Keratinocyte (primary cell): ENCODE measurements around the gene RPL18A. TPM values are rescaled to one million over a fixed set of nuclear protein-coding genes. Genes with fewer than 3 reads are reported as not detected.

ENCODE experiments used
- DNase-seq: peaks from one replicate; pipeline ENCODE4 v3.0.0-alpha.2; 2011; ENCODE audit warnings: low read depth, missing footprints, low spot score
- FAIRE-seq: peaks from 2 replicates; lab custom pipeline; 2011; peaks lifted over from hg19 to GRCh38; lab: Jason Lieb, UNC
- H2AFZ ChIP-seq: 2 replicates; pipeline ENCODE4 v1.6.0; 2012; ENCODE audit warnings: low read length, control low read depth, inconsistent platforms; ENCODE audit not compliant: control insufficient read depth
- H3K27ac ChIP-seq: 2 replicates; pipeline ENCODE4 v1.5.1; 2011; ENCODE audit warnings: low read length; ENCODE audit not compliant: control insufficient read depth, insufficient read depth
- H3K27me3 ChIP-seq: 3 replicates; pipeline ENCODE4 v1.6.0; 2011; ENCODE audit warnings: low read length; ENCODE audit not compliant: control insufficient read depth, insufficient read depth; ENCODE audit errors: extremely low read depth
- H3K36me3 ChIP-seq, 2 experiments: 2 replicates in 1 of 2; 3 replicates in 1 of 2; pipeline ENCODE4 v1.5.1; 2011; ENCODE audit warnings: low read length in 2 of 2, mild to moderate bottlenecking in 1 of 2; ENCODE audit not compliant: control insufficient read depth in 2 of 2, insufficient read depth in 2 of 2; ENCODE audit errors: extremely low read depth in 1 of 2
- H3K4me1 ChIP-seq: 3 replicates; pipeline ENCODE4 v1.5.1; 2011; ENCODE audit warnings: low read length; ENCODE audit not compliant: control insufficient read depth, insufficient read depth; ENCODE audit errors: extremely low read depth
- H3K4me2 ChIP-seq: 3 replicates; pipeline ENCODE4 v1.6.0; 2011; ENCODE audit warnings: low read depth, low read length; ENCODE audit not compliant: control insufficient read depth, insufficient read depth; ENCODE audit errors: extremely low read depth
- H3K4me3 ChIP-seq, 3 experiments: fragments of 200-600 bp in 1 of 3; sonication (generic) in 1 of 3; 2 replicates in 2 of 3; 3 replicates in 1 of 3; pipeline ENCODE4 v1.5.1; 2011 to 2016; ENCODE audit warnings: low read length in 3 of 3, mild to moderate bottlenecking in 3 of 3, control low read depth in 2 of 3, inconsistent platforms in 1 of 3, low read depth in 1 of 3, mixed read lengths in 1 of 3, mixed run types in 1 of 3, moderate library complexity in 1 of 3; ENCODE audit not compliant: control insufficient read depth in 2 of 3, insufficient read depth in 2 of 3; ENCODE audit errors: extremely low read depth in 1 of 3
- H3K79me2 ChIP-seq: 2 replicates; pipeline ENCODE4 v1.6.0; 2012; ENCODE audit warnings: low read length; ENCODE audit not compliant: control insufficient read depth, insufficient read depth
- H3K9ac ChIP-seq: 3 replicates; pipeline ENCODE4 v1.6.0; 2011; ENCODE audit warnings: low read length; ENCODE audit not compliant: control insufficient read depth, insufficient read depth; ENCODE audit errors: extremely low read depth
- H3K9me1 ChIP-seq: 3 replicates; pipeline ENCODE4 v1.6.0; 2011; ENCODE audit warnings: low read length; ENCODE audit not compliant: control insufficient read depth, insufficient read depth; ENCODE audit errors: extremely low read depth
- H3K9me3 ChIP-seq: 2 replicates; pipeline ENCODE4 v1.5.1; 2012; ENCODE audit warnings: low read depth, low read length; ENCODE audit not compliant: control insufficient read depth
- H4K20me1 ChIP-seq: 3 replicates; pipeline ENCODE4 v1.6.0; 2011; ENCODE audit warnings: low read length; ENCODE audit not compliant: control insufficient read depth, insufficient read depth; ENCODE audit errors: extremely low read depth
- EZH2 ChIP-seq: IDR thresholded peaks from one replicate; pipeline ENCODE4 v1.6.1; 2012; ENCODE audit warnings: inconsistent platforms, mild to moderate bottlenecking, low read length, moderate library complexity
- dilution Hi-C: fragments of 300-500 bp; cut with MboI; formaldehyde crosslinking; loops from one replicate; pipeline ENCODE4 v1.7.0; 2020; ENCODE audit warnings: low sequenced_read_pairs; ENCODE audit not compliant: extremely low pct_ligation_motif_present
- polyA plus RNA-seq, 5 experiments: library from polyadenylated mRNA; depleted of rRNA in 3 of 5; stranded (reverse) in 3 of 5; stranded (forward) in 1 of 5; unstranded in 1 of 5; fragments of >200 nt; gene quantifications; 1 replicate in 1 of 5; 2 replicates in 3 of 5; 3 replicates in 1 of 5; pipeline versions ENCODE4 v1.2.1 to v1.2.3, GENCODE V29; 2011 to 2012; ENCODE audit warnings: missing spikeins in 2 of 5, low read depth in 1 of 5, low replicate concordance in 1 of 5
- TF ChIP-seq, protein P1 (sequence below), 3 experiments: IDR thresholded peaks in 1 of 3; conservative IDR thresholded peaks in 1 of 3; optimal IDR thresholded peaks in 1 of 3; 2 replicates in 2 of 3; 3 replicates in 1 of 3; pipeline versions ENCODE3 to v1.5.1; 2011; ENCODE audit warnings: low read length in 3 of 3, mild to moderate bottlenecking in 3 of 3, moderate library complexity in 2 of 3, control low read depth in 1 of 3, inconsistent platforms in 1 of 3; ENCODE audit not compliant: insufficient read depth in 2 of 3; ENCODE audit errors: extremely low read depth in 1 of 3

RPL18A gene
- polyA plus RNA-seq, 1 donor (not counting 4 experiments of a cell fraction or from before 2014, with no cell fraction given), result 1,044 TPM

DNA sequence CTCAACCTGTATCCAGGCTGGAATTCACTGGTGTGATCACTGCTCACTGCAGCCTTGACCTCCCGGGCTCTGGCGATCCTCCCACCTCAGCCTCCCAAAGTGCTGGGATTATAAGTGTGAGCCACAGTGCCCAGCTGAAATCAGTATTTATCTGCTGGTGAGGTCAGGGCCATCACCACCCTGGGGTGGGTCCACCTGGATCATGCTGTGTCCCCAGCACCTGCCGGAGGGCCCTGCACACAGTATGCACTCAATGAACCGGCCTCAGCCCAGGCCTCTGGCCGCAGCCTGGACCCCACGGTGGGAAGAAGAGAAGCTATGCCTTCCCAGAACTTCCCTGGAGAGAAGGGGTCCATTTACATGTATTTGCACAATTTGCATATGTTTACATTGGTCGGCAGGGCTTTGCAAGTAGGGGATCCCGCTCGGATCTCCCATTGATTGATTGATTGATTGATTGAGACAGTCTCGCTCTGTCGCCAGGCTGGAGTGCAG is 9.5 kb downstream of the RPL18A start:
- no peak overlapping the region for H3K27ac ChIP-seq
- no peak overlapping the region for H3K4me2 ChIP-seq
- H2AFZ ChIP-seq, result no peak overlapping the region
- dilution Hi-C loops, result no loop called here
- peaks cover 6% of the 10 kb centered on the region for H4K20me1 ChIP-seq
- no peaks in the 10 kb centered on the region for H3K9me1 ChIP-seq
- H3K9me3 ChIP-seq, result no peaks in the 10 kb centered on the region
- FAIRE-seq (no peak), DNase-seq (no peak)
- H3K27me3 ChIP-seq, result peaks cover 42% of the 10 kb centered on the region
- H3K4me1 ChIP-seq, result peaks cover under 1% of the 10 kb centered on the region
- TF ChIP-seq, protein P1, sequence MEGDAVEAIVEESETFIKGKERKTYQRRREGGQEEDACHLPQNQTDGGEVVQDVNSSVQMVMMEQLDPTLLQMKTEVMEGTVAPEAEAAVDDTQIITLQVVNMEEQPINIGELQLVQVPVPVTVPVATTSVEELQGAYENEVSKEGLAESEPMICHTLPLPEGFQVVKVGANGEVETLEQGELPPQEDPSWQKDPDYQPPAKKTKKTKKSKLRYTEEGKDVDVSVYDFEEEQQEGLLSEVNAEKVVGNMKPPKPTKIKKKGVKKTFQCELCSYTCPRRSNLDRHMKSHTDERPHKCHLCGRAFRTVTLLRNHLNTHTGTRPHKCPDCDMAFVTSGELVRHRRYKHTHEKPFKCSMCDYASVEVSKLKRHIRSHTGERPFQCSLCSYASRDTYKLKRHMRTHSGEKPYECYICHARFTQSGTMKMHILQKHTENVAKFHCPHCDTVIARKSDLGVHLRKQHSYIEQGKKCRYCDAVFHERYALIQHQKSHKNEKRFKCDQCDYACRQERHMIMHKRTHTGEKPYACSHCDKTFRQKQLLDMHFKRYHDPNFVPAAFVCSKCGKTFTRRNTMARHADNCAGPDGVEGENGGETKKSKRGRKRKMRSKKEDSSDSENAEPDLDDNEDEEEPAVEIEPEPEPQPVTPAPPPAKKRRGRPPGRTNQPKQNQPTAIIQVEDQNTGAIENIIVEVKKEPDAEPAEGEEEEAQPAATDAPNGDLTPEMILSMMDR (optimal IDR thresholded peaks at IDR 0.05 in 1 of 3, IDR thresholded peaks at IDR 0.05 in 1 of 3, conservative IDR thresholded peaks at IDR 0.05 in 1 of 3; ENCODE audit: extremely low read depth in 1 of 3, insufficient read depth in 2 of 3, low read length in 3 of 3), result no peak
- no peak for TF ChIP-seq EZH2
- no peak overlapping the region for H3K9ac ChIP-seq
- H3K4me3 ChIP-seq, result no peak overlapping the region
- peaks cover 4% of the 10 kb centered on the region in 2 experiments for H3K36me3 ChIP-seq
- H3K79me2 ChIP-seq, result no peaks in the 10 kb centered on the region

DNA sequence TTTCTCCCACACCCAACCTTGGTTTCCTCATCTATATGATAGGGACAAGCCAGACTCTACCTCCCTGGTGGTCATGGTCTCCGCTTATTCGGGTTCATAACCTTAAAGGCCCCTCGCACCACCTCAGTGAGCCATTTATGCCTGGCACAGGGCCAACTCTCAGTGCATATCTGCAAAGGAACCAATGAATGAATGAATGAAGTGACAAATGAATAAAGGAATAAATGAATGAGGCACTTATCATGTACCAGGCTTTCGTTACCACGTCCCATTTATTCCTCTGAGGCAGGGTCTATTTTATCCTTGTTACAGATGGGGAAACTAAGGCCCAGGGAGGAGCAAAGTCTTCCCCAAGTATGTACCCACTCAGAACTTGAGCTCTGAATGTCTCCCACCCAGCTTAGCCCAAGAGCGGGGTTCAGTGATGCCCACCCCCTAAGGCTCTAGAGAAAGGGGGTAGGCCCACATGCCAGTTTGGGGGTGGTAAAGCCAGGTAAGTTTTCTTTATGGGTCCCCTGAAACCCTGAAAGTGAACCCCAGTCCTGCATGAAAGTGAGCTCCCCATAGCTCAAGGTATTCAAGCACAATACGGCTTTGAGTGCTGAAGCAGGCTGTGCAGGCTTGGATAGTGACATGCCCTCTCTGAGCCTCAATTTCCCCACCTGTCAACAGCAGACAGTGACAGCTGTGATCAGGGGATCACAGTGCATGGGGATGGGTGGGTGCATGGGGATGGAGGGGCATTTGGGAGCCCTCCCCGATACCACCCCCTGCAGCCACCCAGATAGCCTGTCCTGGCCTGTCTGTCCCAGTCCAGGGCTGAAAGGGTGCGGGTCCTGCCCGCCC is 11.5 kb downstream of the RPL18A start:
- no peaks in the 10 kb centered on the region for H3K9me3 ChIP-seq
- no peaks in the 10 kb centered on the region for H3K36me3 ChIP-seq
- DNase-seq (no peak), FAIRE-seq (no peak)
- H3K79me2 ChIP-seq, result no peaks in the 10 kb centered on the region
- H3K27ac ChIP-seq, result no peak overlapping the region
- no peak overlapping the region for H3K4me3 ChIP-seq
- H4K20me1 ChIP-seq, result no peaks in the 10 kb centered on the region
- H3K9ac ChIP-seq, result no peak overlapping the region
- H3K9me1 ChIP-seq, result no peaks in the 10 kb centered on the region
- H3K4me2 ChIP-seq, result no peak overlapping the region
- dilution Hi-C loops, result no loop called here
- H3K27me3 ChIP-seq, result peaks cover 42% of the 10 kb centered on the region
- H3K4me1 ChIP-seq, result no peaks in the 10 kb centered on the region
- TF ChIP-seq, protein P1 (optimal IDR thresholded peaks at IDR 0.05 in 1 of 3, IDR thresholded peaks at IDR 0.05 in 1 of 3, conservative IDR thresholded peaks at IDR 0.05 in 1 of 3; ENCODE audit: extremely low read depth in 1 of 3, insufficient read depth in 2 of 3, low read length in 3 of 3), result no peak
- TF ChIP-seq EZH2, result peak; percentile 33
- H2AFZ ChIP-seq, result no peak overlapping the region
